Thyroid gland (tissue), 4 donors: ENCODE results near the gene RXFP4. TPM values are rescaled to one million over a fixed set of nuclear protein-coding genes. Genes with fewer than 3 reads are reported as not detected.
A peak's percentile ranks its signal among the peaks of the same experiment; 100 is the strongest.

Experiments used
- DNase-seq, 2 donors: peaks; one replicate each; pipeline ENCODE4 v3.0.0-alpha.2; 2019
- H3K27ac ChIP-seq, 3 donors: fragments of 200-600 bp; sonication (generic); 1 replicate in 2 of 3; 2 replicates in 1 of 3; pipeline ENCODE4 v1.5.1; 2016 to 2019; ENCODE audit warnings: mild to moderate bottlenecking in 1 of 3, moderate library complexity in 1 of 3
- H3K27me3 ChIP-seq: fragments of 200-600 bp; sonication (generic); one replicate; pipeline ENCODE4 v1.5.1; 2019
- H3K36me3 ChIP-seq, 2 donors: fragments of 200-600 bp; sonication (generic); one replicate each; pipeline ENCODE4 v1.5.1; 2016 to 2019
- H3K4me1 ChIP-seq, 2 donors: fragments of 200-600 bp; sonication (generic); one replicate each; pipeline ENCODE4 v1.5.1; 2017 to 2019
- H3K4me3 ChIP-seq, 3 donors: fragments of 200-600 bp; sonication (generic); replicated peaks in 1 of 3; 1 replicate in 2 of 3; 2 replicates in 1 of 3; pipeline ENCODE4 v1.5.1; 2016; ENCODE audit warnings: mild to moderate bottlenecking in 1 of 3
- H3K9me3 ChIP-seq: fragments of 200-600 bp; sonication (generic); one replicate; pipeline ENCODE4 v1.5.1; 2017
- CTCF ChIP-seq, 6 experiments: fragments of 200-600 bp in 3 of 6; fragments of 450-650 bp in 3 of 6; sonication (generic) in 3 of 6; IDR thresholded peaks; one replicate each; pipeline ENCODE4 v1.5.1; 2016 to 2019; ENCODE audit warnings: antibody characterized with exemption in 6 of 6, mild to moderate bottlenecking in 2 of 6, inconsistent platforms in 1 of 6, moderate library complexity in 1 of 6
- POLR2A ChIP-seq, 2 donors: fragments of 450-650 bp; IDR thresholded peaks; one replicate each; pipeline ENCODE4 v1.6.1; 2017; ENCODE audit warnings: antibody characterized with exemption in 2 of 2, mild to moderate bottlenecking in 2 of 2, moderate library complexity in 1 of 2
- WGBS, 2 donors: methylation state at CpG; one replicate each; pipeline ENCODE4 v1.1.5; 2017; 5-methylcytosine and 5-hydroxymethylcytosine counted together
- intact Hi-C: fragments of 100-400 bp; cut with DNase I; formaldehyde crosslinking; loops from one replicate; pipeline ENCODE4 v1.15.1; 2023
- total RNA-seq, 4 donors: library from RNA; depleted of rRNA; stranded (reverse); fragments of >200 nt; gene quantifications; one replicate each; pipeline ENCODE4 v1.2.3, GENCODE V29; 2016

RXFP4 gene
- total RNA-seq, 4 donors from 2014 or later: not detected

- peaks cover 27 to 39% of the 10 kb centered on the region in 2 donors for H3K4me1 ChIP-seq
- 5% methylated on average over 10 of the region's 10 CpGs for WGBS, 2 donors
- no peaks in the 10 kb centered on the region for H3K27me3 ChIP-seq
- H3K27ac ChIP-seq: peak overlapping the region; percentile 80 to 92 (median 84)
- no peaks in the 10 kb centered on the region for H3K9me3 ChIP-seq
- DNase-seq: no peak
- intact Hi-C loops: loop anchor here (10.0 kb wide), 1 partner anchor 121 kb away; the partner anchor contains the start of genes LAMTOR2 and UBQLN4
- peaks cover 15 to 20% of the 10 kb centered on the region in 2 donors for H3K36me3 ChIP-seq
- H3K4me3 ChIP-seq: peak overlapping the region; percentile 81 to 89 (median 86)
- TF ChIP-seq CTCF (IDR thresholded peaks at IDR 0.05) (no peak), POLR2A (IDR thresholded peaks at IDR 0.05) (no peak)
These were observed 7.8 kb upstream of the RXFP4 start for GRCh38 chr1:155933591-155934096.

GRCh38 chr1:155934097-155934935 lies 7.1 kb upstream of the RXFP4 start, which contains the start of gene KHDC4:
Gene KHDC4 (minus strand): TSS chr1:155934413. CDS start chr1:155934373, 40 bp downstream.
- Histone ChIP-seq H3K4me3 (peak within 1 kb of the TSS; percentile 81 to 89 (median 86)), H3K27me3 (no peaks in the 10 kb centered on the region), H3K9me3 (no peaks in the 10 kb centered on the region), H3K4me1 (peaks cover 34 to 45% of the 10 kb centered on the region in 2 donors), H3K27ac (peak within 1 kb of the TSS; percentile 80 to 92 (median 84)), H3K36me3 (peaks cover 11 to 15% of the 10 kb centered on the region in 2 donors)
- DNase-seq: peak; percentile 97
- 0 to 1% methylated on average over 50 of the region's 50 CpGs for WGBS, 2 donors
- TF ChIP-seq CTCF (IDR thresholded peaks at IDR 0.05) (peak in 4 of 6 experiments; percentile 17 to 39 (median 22)), POLR2A (IDR thresholded peaks at IDR 0.05) (peak; percentile 48 to 92)
- intact Hi-C loops: loop anchor here (10.0 kb wide), 1 partner anchor 120 kb away; the partner anchor contains the start of genes LAMTOR2 and UBQLN4

- H3K36me3 ChIP-seq: peaks cover 8 to 11% of the 10 kb centered on the region in 2 donors
- H3K9me3 ChIP-seq: no peaks in the 10 kb centered on the region
- 57 to 69% methylated on average over 24 of the region's 24 CpGs for WGBS, 2 donors
- DNase-seq: peak; percentile 86 to 89
- H3K27me3 ChIP-seq: no peaks in the 10 kb centered on the region
- H3K27ac ChIP-seq: peak overlapping the region; percentile 77 to 92 (median 84)
- peak overlapping the region in 2 of 3 donors; percentile 13 to 81 for H3K4me3 ChIP-seq
- TF ChIP-seq POLR2A (IDR thresholded peaks at IDR 0.05) (no peak), CTCF (IDR thresholded peaks at IDR 0.05) (peak in 1 of 6 experiments; percentile 5)
- intact Hi-C loops: loop anchor here (10.0 kb wide), 1 partner anchor 120 kb away; the partner anchor contains the start of genes LAMTOR2 and UBQLN4
- H3K4me1 ChIP-seq: peaks cover 41 to 53% of the 10 kb centered on the region in 2 donors
These were observed 6.4 kb upstream of the RXFP4 start for GRCh38 chr1:155934936-155935590.

GRCh38 chr1:155938220-155938627 lies 3.2 kb upstream of the RXFP4 start:
- H3K27me3 ChIP-seq: no peaks in the 10 kb centered on the region
- H3K4me3 ChIP-seq: no peak overlapping the region
- DNase-seq: peak; percentile 39
- H3K36me3 ChIP-seq: no peaks in the 10 kb centered on the region
- intact Hi-C loops: loop anchor here (10.0 kb wide), 1 partner anchor 117 kb away; the partner anchor contains the start of genes LAMTOR2 and UBQLN4
- no peaks in the 10 kb centered on the region for H3K9me3 ChIP-seq
- no peak for TF ChIP-seq POLR2A (IDR thresholded peaks at IDR 0.05)
- peak; percentile 18 to 96 (median 82) for TF ChIP-seq CTCF (IDR thresholded peaks at IDR 0.05)
- 0% methylated on average over 1 of the region's 1 CpG for WGBS, 2 donors
- H3K27ac ChIP-seq: peak overlapping the region; percentile 54 to 87 (median 86)
- H3K4me1 ChIP-seq: peaks cover 42 to 52% of the 10 kb centered on the region in 2 donors
